GM12878 (cell line): ENCODE data around the gene PLSCR1. TPM values are rescaled to one million over a fixed set of nuclear protein-coding genes. Genes with fewer than 3 reads are reported as not detected.

ENCODE experiments used
- ATAC-seq: fragments of 200-7000 bp; cut with Tn5 transposase; 3 replicates; pipeline ENCODE4 v1.9.1; 2020; ENCODE audit warnings: mild to moderate bottlenecking, moderate library complexity
- BruUV-seq: library from RNA; stranded (reverse); fragments of 400-500 nt; replicated peaks from 2 replicates; lab custom pipeline; 2021; lab: Mats Ljungman, UMichigan
- CTCF ChIA-PET: fragments of 300-600 bp; sonication (Branson Sonifier 250); formaldehyde crosslinking; extraction: SDS; loops from one replicate; lab custom pipeline; 2021; ENCODE audit warnings: inconsistent platforms; lab: Yijun Ruan, JAX
- POLR2A ChIA-PET: fragments of 350-600 bp; formaldehyde crosslinking; extraction: SDS; loops from one replicate; lab custom pipeline; 2021; ENCODE audit warnings: inconsistent platforms; lab: Charles Lee
- RAD21 ChIA-PET: fragments of 300-600 bp; sonication (Branson Sonifier 250); formaldehyde crosslinking; loops from one replicate; lab custom pipeline; 2023; ENCODE audit warnings: antibody characterized with exemption; ENCODE audit not compliant: unreplicated experiment; lab: Charles Lee
- SMC1A ChIA-PET: fragments of 300-600 bp; sonication (Branson Sonifier 250); formaldehyde crosslinking; loops from one replicate; lab custom pipeline; 2023; ENCODE audit not compliant: unreplicated experiment, uncharacterized antibody; lab: Charles Lee
- DNase-seq: peaks from one replicate; pipeline ENCODE4 v3.0.0-alpha.2; 2011; ENCODE audit warnings: low read depth, low spot score
- FAIRE-seq: peaks from 3 replicates; lab custom pipeline; 2011; peaks lifted over from hg19 to GRCh38; lab: Jason Lieb, UNC
- H2AFZ ChIP-seq: 2 replicates; pipeline ENCODE4 v1.6.0; 2011; ENCODE audit warnings: low read depth, low read length, control low read depth; ENCODE audit not compliant: control insufficient read depth
- H3K27ac ChIP-seq: 2 replicates; pipeline ENCODE4 v1.5.1; 2011; ENCODE audit warnings: control low read depth; ENCODE audit not compliant: control insufficient read depth, insufficient read depth
- H3K27me3 ChIP-seq, 2 experiments: replicated peaks in 1 of 2; 2 replicates each; pipeline versions ENCODE4 v1.6.0 to v1.6.1; 2011; ENCODE audit warnings: low read length in 1 of 2; ENCODE audit not compliant: control insufficient read depth in 2 of 2, insufficient read depth in 2 of 2
- H3K36me3 ChIP-seq, 2 experiments: 2 replicates each; pipeline ENCODE4 v1.5.1; 2011; ENCODE audit warnings: low read length in 1 of 2; ENCODE audit not compliant: control insufficient read depth in 2 of 2, insufficient read depth in 2 of 2
- H3K4me1 ChIP-seq: 2 replicates; pipeline ENCODE4 v1.6.1; 2011; ENCODE audit warnings: mild to moderate bottlenecking, low read length, moderate library complexity, mixed read lengths; ENCODE audit not compliant: control insufficient read depth, insufficient read depth
- H3K4me2 ChIP-seq: 2 replicates; pipeline ENCODE4 v1.6.0; 2011; ENCODE audit warnings: control low read depth; ENCODE audit not compliant: control insufficient read depth, insufficient read depth
- H3K4me3 ChIP-seq: fragments of 200-600 bp; sonication (generic); 2 replicates; pipeline ENCODE4 v1.5.1; 2016
- H3K79me2 ChIP-seq: 2 replicates; pipeline ENCODE4 v1.6.0; 2011; ENCODE audit warnings: low read length; ENCODE audit not compliant: control insufficient read depth, insufficient read depth
- H3K9ac ChIP-seq: 2 replicates; pipeline ENCODE4 v1.8.0; 2011; ENCODE audit warnings: low read length, control low read depth, mixed read lengths; ENCODE audit not compliant: control insufficient read depth, insufficient read depth
- H3K9me3 ChIP-seq: replicated peaks from 3 replicates; pipeline ENCODE4 v1.5.1; 2011; ENCODE audit warnings: mild to moderate bottlenecking, low read length; ENCODE audit not compliant: control insufficient read depth, insufficient read depth
- H4K20me1 ChIP-seq: 2 replicates; pipeline ENCODE4 v1.6.0; 2011; ENCODE audit not compliant: control insufficient read depth, insufficient read depth
- BHLHE40 ChIP-seq, 2 experiments: fragments of 450-650 bp in 1 of 2; IDR thresholded peaks; 2 replicates each; pipeline ENCODE4 v1.6.1; 2011 to 2017; ENCODE audit warnings: low read depth in 2 of 2, borderline replicate concordance in 1 of 2, improper control_type of control experiment in 1 of 2, low read length in 1 of 2, mild to moderate bottlenecking in 1 of 2
- CREM ChIP-seq: IDR thresholded peaks from 2 replicates; pipeline ENCODE4 v1.6.1; 2014; ENCODE audit warnings: antibody characterized with exemption, low read depth
- EP300 ChIP-seq, 2 experiments: fragments of 150-350 bp in 1 of 2; IDR thresholded peaks; 2 replicates each; pipeline ENCODE4 v1.6.1; 2011 to 2012; ENCODE audit warnings: low read depth in 2 of 2, low read length in 2 of 2, borderline replicate concordance in 1 of 2, improper control_type of control experiment in 1 of 2, inconsistent platforms in 1 of 2; ENCODE audit not compliant: control insufficient read depth in 1 of 2
- KAT2A ChIP-seq: conservative IDR thresholded peaks from 2 replicates; pipeline ENCODE4 v1.6.1; 2011; ENCODE audit warnings: low read depth, low read length; ENCODE audit not compliant: control insufficient read depth
- MAX ChIP-seq: IDR thresholded peaks from 2 replicates; pipeline ENCODE4 v1.6.1; 2012; ENCODE audit warnings: low read depth, low read length, improper control_type of control experiment
- MTA2 ChIP-seq: fragments of 450-650 bp; IDR thresholded peaks from 2 replicates; pipeline ENCODE4 v1.6.1; 2016; ENCODE audit warnings: low read depth, mild to moderate bottlenecking, moderate library complexity
- MTA3 ChIP-seq: IDR thresholded peaks from 2 replicates; pipeline ENCODE4 v1.6.1; 2012; ENCODE audit warnings: low read length, inconsistent platforms, borderline replicate concordance
- REST ChIP-seq: IDR thresholded peaks from 2 replicates; pipeline ENCODE4 v1.6.1; 2012; ENCODE audit warnings: mild to moderate bottlenecking, low read depth, low read length
- ZNF207 ChIP-seq: fragments of 450-650 bp; IDR thresholded peaks from 2 replicates; pipeline ENCODE4 v1.6.1; 2014; ENCODE audit warnings: antibody characterized with exemption, mild to moderate bottlenecking, borderline replicate concordance
- ZNF384 ChIP-seq: IDR thresholded peaks from 2 replicates; pipeline ENCODE4 v1.6.1; 2012; ENCODE audit warnings: low read depth, mild to moderate bottlenecking, low read length, improper control_type of control experiment, borderline replicate concordance
- ZNF687 ChIP-seq: fragments of 450-650 bp; IDR thresholded peaks from 2 replicates; pipeline ENCODE4 v1.6.1; 2017; ENCODE audit warnings: mild to moderate bottlenecking, moderate library complexity
- WGBS: methylation state at CpG from one replicate; pipeline ENCODE4 v1.1.6; 2016; ENCODE audit warnings: low lambda C conversion rate; ENCODE audit not compliant: insufficient replicate concordance, insufficient coverage; ENCODE audit errors: missing lambda C conversion rate; 5-methylcytosine and 5-hydroxymethylcytosine counted together
- in situ Hi-C: fragments of 300-500 bp; cut with MboI; formaldehyde crosslinking; loops from 9 replicates; pipeline ENCODE4 v1.14.3; 2018; ENCODE audit warnings: mixed read lengths
- intact Hi-C: fragments of 100-400 bp; cut with micrococcal nuclease; formaldehyde crosslinking; loops from one replicate; pipeline ENCODE4 v1.14.2; 2022; ENCODE audit not compliant: unreplicated experiment
- polyA plus RNA-seq, 11 experiments: library from polyadenylated mRNA; depleted of rRNA in 4 of 11; unstranded in 6 of 11; stranded (reverse) in 5 of 11; fragments of >200 nt; fragmentation: Nextera tagmentation in 4 of 11; fragmentation: Illumina TruSeq in 1 of 11; extraction: Ambion mirVana in 4 of 11; extraction: Trizol in 1 of 11; gene quantifications; 1 replicate in 1 of 11; 2 replicates in 10 of 11; pipeline versions ENCODE4 v1.2.1 to v1.2.3, GENCODE V29; 2011 to 2016; ENCODE audit warnings: inconsistent platforms in 2 of 11, missing spikeins in 2 of 11, low read depth in 1 of 11
- total RNA-seq, 4 experiments: library from RNA; depleted of rRNA in 3 of 4; stranded (reverse); fragments of >200 nt in 3 of 4; fragmentation: Illumina TruSeq in 1 of 4; extraction: Trizol in 1 of 4; gene quantifications; 2 replicates each; pipeline versions ENCODE4 v1.2.1 to v1.2.3, GENCODE V29; 2013 to 2021
- TF ChIP-seq, protein P1 (sequence below): fragments of 450-650 bp; conservative IDR thresholded peaks from 2 replicates; pipeline ENCODE4 v1.6.1; 2017; ENCODE audit warnings: mild to moderate bottlenecking, moderate library complexity

PLSCR1 gene
- total and polyA plus RNA-seq, 10 of the 15 experiments (the other 5 are each of a cell fraction or from before 2014, with no cell fraction given), result 35.4 to 77.8 (median 41.1) TPM

DNA sequence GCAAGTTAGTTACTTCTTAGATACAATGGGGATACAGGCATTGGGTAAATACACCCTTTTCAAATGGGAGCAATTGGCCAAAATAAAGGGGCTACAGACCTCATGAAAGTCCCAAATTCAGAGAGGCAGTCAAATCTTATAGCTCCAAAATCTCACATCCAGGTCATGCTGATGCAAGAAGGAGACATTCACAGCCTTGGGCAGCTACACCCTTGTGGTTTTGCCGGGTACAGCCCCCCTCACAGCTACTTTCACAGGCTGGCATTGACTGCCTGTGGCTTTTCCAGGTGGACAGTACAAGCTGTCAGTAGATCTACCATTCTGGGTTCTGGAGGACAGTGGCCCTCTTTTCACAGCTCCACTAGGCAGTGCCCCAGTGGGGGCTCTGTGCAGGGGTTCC lies 17.5 kb upstream of the PLSCR1 start (continued):
- no peak for TF ChIP-seq ZNF687
- TF ChIP-seq ZNF384, result no peak
- TF ChIP-seq KAT2A, result no peak
- no peak for TF ChIP-seq MAX

DNA sequence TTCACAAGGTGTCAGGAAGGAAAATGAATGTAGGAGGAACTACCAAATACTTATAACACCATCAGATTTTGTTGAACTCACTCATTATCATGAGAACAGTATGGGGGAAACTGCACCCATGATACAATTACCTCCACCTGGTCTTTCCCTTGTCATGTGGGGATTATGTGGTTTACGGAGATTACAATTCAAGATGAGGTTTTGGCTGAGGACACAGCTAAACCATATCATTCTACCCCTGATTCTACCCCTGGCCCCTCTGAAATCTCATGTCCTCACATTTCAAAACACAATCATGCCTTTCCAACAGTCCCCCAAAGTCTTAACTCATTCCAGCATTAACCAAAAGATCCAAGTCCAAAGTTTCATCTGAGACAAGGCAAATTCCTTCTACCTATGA lies 17.1 kb upstream of the PLSCR1 start:
- Histone ChIP-seq H3K9me3 (no peaks in the 10 kb centered on the region; the same call in 2 of the 3 replicates), H3K27me3 (no peaks in the 10 kb centered on the region), H3K4me2 (no peak overlapping the region), H3K9ac (no peak overlapping the region), H3K36me3 (no peaks in the 10 kb centered on the region), H3K4me3 (no peak overlapping the region), H4K20me1 (no peaks in the 10 kb centered on the region), H2AFZ (no peak overlapping the region), H3K79me2 (no peaks in the 10 kb centered on the region), H3K4me1 (no peaks in the 10 kb centered on the region), H3K27ac (no peak overlapping the region)
- CTCF ChIA-PET, result interaction anchor here (0.6 kb wide), 1 partner anchor 174 kb away, joined by 3 read pairs; no protein-coding TSS in a partner anchor
- FAIRE-seq (no peak), ATAC-seq (no peak), DNase-seq (no peak)
- RAD21 ChIA-PET, result no interaction called here
- no TSS peak for BruUV-seq
- in situ Hi-C loops (no loop called here), intact Hi-C loops (no loop called here)
- POLR2A ChIA-PET, result no interaction called here
- TF ChIP-seq ZNF207, result no peak
- TF ChIP-seq CREM, result no peak
- no peak for TF ChIP-seq EP300 (IDR thresholded peaks at IDR 0.05; ENCODE audit: borderline replicate concordance in 1 of 2, control insufficient read depth in 1 of 2, low read depth in 2 of 2, low read length in 2 of 2)
- TF ChIP-seq MTA2, result no peak
- TF ChIP-seq, protein P1, sequence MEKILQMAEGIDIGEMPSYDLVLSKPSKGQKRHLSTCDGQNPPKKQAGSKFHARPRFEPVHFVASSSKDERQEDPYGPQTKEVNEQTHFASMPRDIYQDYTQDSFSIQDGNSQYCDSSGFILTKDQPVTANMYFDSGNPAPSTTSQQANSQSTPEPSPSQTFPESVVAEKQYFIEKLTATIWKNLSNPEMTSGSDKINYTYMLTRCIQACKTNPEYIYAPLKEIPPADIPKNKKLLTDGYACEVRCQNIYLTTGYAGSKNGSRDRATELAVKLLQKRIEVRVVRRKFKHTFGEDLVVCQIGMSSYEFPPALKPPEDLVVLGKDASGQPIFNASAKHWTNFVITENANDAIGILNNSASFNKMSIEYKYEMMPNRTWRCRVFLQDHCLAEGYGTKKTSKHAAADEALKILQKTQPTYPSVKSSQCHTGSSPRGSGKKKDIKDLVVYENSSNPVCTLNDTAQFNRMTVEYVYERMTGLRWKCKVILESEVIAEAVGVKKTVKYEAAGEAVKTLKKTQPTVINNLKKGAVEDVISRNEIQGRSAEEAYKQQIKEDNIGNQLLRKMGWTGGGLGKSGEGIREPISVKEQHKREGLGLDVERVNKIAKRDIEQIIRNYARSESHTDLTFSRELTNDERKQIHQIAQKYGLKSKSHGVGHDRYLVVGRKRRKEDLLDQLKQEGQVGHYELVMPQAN, result no peak
- no peak for TF ChIP-seq MAX
- no peak for TF ChIP-seq BHLHE40 (IDR thresholded peaks at IDR 0.05; ENCODE audit: borderline replicate concordance in 1 of 2, low read depth in 2 of 2, low read length in 1 of 2)
- no peak for TF ChIP-seq REST
- no peak for TF ChIP-seq MTA3
- SMC1A ChIA-PET, result no interaction called here
- 85% methylated on average over 1 of the region's 1 CpG for WGBS
